GM12892 (cell line): Measurements from ENCODE around the gene URI1.
A peak's percentile ranks its signal among the peaks of the same experiment; 100 is the strongest.

Source experiments
- DNase-seq: peaks from one replicate; pipeline ENCODE4 v3.0.0; 2011; ENCODE audit not compliant: insufficient read length
- FAIRE-seq: peaks from 2 replicates; lab custom pipeline; 2011; peaks lifted over from hg19 to GRCh38; lab: Jason Lieb, UNC
- POLR2A ChIP-seq: IDR thresholded peaks from 2 replicates; pipeline ENCODE4 v1.6.1; 2011; ENCODE audit warnings: low read depth, low read length, control low read depth
- POLR2AphosphoS5 ChIP-seq: IDR thresholded peaks from 2 replicates; pipeline ENCODE4 v1.6.1; 2011; ENCODE audit warnings: low read depth, low read length, control low read depth
- TAF1 ChIP-seq: IDR thresholded peaks from 2 replicates; pipeline ENCODE4 v1.6.1; 2011; ENCODE audit warnings: low read depth, mild to moderate bottlenecking, control low read depth, low read length, borderline replicate concordance

Gene URI1

DNA sequence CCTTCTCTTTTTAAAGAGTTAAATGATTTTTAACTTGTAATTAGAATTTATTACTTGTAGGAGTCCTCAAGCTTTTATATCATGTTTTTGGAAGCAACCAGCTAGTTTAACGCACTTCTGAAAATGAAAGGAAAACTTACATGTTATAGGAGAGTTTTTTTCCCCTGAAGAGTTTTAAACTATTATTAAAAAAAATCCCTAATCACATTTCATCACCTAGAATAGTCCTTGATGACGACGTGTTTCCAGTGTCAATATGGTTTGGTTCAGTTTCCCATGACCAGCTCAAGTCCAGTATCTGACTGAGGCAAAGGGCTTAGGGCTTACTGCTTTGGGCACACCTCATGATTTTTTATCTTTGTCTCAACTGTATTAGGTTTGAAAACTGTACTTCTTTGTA is 36.0 kb downstream of the URI1 start:
- FAIRE-seq (peak; percentile 76), DNase-seq (no peak)
- TF ChIP-seq TAF1 = no peak
- no peak for TF ChIP-seq POLR2A
- TF ChIP-seq POLR2AphosphoS5 = no peak

- TF ChIP-seq POLR2AphosphoS5 (no peak), TAF1 (no peak), POLR2A (no peak)
- FAIRE-seq (no peak), DNase-seq (no peak)
Measured at GRCh38 chr19:29983568-29983967, 41.5 kb downstream of the URI1 start.

DNA sequence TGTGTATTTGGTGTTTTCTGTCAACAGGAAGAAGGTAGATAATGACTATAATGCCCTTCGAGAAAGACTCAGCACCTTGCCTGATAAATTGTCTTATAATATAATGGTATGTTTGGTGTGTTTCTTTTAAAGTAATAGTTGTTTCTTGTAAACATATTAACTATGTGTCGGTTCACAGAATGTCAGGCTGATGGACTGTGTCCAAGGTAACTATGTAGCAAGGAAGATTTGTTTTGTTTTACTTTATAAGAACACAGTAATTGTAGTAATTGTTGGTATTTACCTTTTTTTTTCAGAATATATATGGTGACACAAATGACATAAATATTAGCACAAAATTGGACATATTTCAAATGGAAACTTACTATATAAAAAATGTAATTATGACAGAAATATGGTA is 43.2 kb downstream of the URI1 start:
- DNase-seq = no peak
- FAIRE-seq = no peak

DNA sequence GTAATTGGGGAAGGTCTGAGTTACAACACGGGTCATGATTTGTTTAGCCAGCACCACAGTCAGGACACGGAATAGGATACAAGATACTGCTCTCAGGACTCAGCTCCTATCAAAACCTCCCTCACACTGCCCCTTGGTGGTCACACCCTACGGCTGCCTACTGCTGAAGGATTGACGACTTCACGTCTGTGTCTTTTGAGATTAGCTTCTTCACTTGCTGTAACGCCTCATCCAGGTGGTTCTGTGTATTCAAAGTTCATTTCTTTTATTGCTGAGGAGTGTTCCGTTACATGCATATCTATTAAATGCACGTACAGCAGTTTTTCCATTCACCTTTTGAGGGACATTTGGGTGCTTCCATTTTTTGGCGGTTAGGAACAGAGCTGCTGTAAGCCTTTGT is 46.3 kb downstream of the URI1 start:
- TF ChIP-seq POLR2A (no peak), POLR2AphosphoS5 (no peak), TAF1 (no peak)
- FAIRE-seq = no peak
- no peak for DNase-seq

More for the DNA sequence above, 43.2 kb downstream of the URI1 start:
- TF ChIP-seq POLR2AphosphoS5 = no peak
- no peak for TF ChIP-seq POLR2A
- TF ChIP-seq TAF1 = no peak

- DNase-seq = no peak
- no peak for TF ChIP-seq POLR2AphosphoS5
- no peak for TF ChIP-seq POLR2A
- TF ChIP-seq TAF1 = no peak
- FAIRE-seq = no peak
Measured at GRCh38 chr19:29992233-29992867, 50.3 kb downstream of the URI1 start.

- FAIRE-seq (no peak), DNase-seq (no peak)
- no peak for TF ChIP-seq TAF1
- no peak for TF ChIP-seq POLR2AphosphoS5
- no peak for TF ChIP-seq POLR2A
Measured at GRCh38 chr19:29999490-29999889, 57.5 kb downstream of the URI1 start.

DNA sequence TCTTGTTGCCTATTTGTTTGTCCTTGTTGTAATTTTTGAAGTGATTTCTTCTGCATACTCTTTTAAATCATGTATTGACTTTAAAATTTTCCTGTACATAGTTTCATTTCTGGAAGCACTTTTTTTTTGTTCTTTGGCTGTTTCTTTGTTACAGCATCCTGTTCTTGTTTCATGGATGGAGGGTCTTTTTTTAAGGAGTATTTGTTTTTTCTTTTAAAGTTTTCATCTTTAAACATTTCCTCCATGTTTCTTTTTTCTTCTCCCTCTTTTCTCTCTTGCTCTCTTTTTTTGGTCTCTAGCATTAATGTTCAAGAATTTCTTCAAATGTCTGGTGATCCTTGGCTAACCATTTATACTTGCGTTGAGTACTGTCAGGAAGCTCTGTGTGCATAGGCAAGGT is 58.8 kb downstream of the URI1 start:
- DNase-seq (no peak), FAIRE-seq (no peak)
- TF ChIP-seq POLR2A (no peak), TAF1 (no peak)

DNA sequence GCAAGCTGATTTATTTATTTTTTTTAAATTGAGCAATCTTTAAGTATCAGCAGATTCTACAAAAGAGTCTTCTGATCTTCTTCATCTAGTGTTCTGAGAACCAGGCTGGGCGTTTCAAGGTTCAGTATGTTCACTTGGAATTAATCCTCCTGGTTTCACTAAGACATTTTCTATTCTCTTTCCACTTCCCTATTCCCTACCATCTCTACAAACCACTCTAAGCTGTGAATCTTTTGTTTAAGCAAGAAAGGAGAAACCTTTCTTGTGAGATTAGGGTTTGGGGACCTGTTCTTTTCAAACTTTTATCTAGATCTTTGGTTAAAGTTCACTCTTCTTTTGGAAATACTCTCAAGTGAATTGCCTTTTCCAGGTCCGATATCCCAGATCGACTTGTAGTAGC is 59.3 kb downstream of the URI1 start:
- DNase-seq = no peak
- FAIRE-seq = no peak
- TF ChIP-seq TAF1 (no peak), POLR2A (no peak), POLR2AphosphoS5 (no peak)

DNA sequence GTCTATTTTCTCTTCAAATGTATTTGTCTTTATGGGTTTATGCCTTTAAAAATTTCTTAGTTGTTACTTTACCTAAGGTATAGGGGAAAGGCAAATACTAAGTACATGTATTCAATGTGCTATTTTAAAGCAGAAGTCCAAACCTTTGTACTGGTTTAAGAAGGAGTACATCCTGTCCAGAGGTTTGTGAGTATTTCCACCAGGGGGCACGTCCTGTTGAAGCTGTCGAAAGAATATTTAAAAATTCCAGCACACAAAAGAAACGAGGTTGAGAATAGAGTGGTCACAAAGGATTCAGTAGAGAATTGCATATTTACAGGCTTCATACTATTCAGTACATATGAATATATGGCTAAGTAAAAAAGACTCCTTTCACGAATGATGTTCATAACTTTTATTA is 59.8 kb downstream of the URI1 start:
- no peak for DNase-seq
- TF ChIP-seq POLR2AphosphoS5 = no peak
- no peak for TF ChIP-seq TAF1
- TF ChIP-seq POLR2A = no peak
- FAIRE-seq = no peak

DNA sequence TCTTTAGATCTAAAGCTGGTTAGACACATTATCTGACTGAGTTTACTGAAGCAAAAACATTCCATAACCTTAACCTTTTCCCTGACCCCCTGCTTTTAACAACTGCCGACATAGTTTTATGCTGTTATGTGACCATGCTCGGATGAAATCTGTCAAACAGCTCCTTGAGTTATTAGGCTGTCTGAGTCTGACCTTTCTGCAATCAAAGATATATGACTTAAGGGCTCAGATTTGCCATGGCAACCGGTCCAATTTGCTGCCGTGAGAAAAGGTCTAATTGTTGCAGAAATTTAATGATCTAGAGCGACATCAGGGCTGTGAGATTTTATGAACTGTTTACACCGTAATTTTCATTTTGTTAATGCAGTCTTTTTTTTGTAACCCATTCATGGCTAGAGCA is 61.8 kb downstream of the URI1 start:
- TF ChIP-seq TAF1 = no peak
- TF ChIP-seq POLR2AphosphoS5 = no peak
- TF ChIP-seq POLR2A = no peak
- FAIRE-seq (no peak), DNase-seq (no peak)

DNA sequence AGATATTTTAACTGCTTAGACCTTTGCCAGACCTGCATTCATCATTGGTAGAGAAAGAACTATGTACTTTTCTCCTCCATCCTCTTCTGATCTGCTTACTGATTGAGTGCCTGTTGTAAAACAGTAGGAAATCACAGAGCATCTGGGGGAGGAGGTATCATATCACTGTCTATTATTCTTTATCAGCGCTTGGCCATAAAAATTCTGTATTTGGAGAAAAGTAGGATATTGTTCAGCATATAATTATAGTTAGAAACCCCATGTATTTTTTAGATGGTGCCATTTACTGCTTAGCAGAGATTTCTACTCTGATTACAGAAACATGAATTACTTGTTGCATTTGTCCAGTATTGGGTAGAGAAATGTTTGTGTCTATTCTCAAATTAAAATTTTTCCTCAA is 62.4 kb downstream of the URI1 start:
- TF ChIP-seq TAF1 (no peak), POLR2AphosphoS5 (no peak), POLR2A (no peak)
- DNase-seq = no peak
- no peak for FAIRE-seq

- no peak for TF ChIP-seq POLR2A
- TF ChIP-seq POLR2AphosphoS5 = no peak
- TF ChIP-seq TAF1 = no peak
- DNase-seq = no peak
- FAIRE-seq = no peak
Measured at GRCh38 chr19:30006207-30006606, 64.2 kb downstream of the URI1 start.

DNA sequence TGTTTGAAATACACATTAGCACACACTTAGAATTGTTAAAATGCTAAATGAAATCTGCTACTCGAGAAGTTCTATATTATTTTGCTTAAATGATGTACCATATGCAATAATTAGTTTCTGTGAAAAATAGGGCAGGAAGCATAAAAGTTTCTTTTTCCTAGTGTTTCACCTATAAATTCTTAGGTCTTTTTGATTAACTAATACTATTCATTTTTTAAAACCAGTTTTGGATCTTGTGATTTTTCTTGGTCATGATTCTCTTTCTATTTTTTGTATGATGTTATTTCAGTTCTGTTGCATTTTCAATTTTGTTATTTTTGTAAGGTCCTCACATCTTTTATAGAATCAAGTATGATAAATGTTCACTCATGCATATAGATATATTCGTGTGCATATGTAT is 66.1 kb downstream of the URI1 start:
- no peak for DNase-seq
- no peak for FAIRE-seq
- TF ChIP-seq POLR2AphosphoS5 (no peak), POLR2A (no peak), TAF1 (no peak)
